ENCODE results near the gene NUP210.

Gene NUP210

DNA sequence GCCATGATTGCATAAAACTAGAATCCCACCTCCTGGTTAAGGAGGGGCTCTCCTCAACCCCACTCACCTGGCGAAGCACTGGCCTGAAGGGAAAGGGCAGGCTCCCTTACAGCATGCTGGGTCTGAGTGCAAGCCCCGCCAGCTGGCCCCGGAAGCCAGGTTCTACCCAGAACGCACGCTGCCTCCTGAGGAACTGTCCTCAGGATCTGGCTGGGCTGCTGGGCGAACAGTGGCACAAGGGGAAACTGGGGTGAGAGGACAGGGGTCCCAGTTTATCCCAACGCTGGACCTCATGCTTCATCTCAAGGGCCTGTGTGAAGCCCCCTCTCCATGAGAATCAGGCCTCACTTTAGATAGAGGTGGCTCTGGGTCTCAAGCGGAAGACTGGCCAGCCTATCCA is 47.5 kb downstream of the NUP210 start:
- no peak for DNase-seq

- no peak for DNase-seq
Observed at GRCh38 chr3:13372126-13372525, 48.0 kb downstream of the NUP210 start.

DNA sequence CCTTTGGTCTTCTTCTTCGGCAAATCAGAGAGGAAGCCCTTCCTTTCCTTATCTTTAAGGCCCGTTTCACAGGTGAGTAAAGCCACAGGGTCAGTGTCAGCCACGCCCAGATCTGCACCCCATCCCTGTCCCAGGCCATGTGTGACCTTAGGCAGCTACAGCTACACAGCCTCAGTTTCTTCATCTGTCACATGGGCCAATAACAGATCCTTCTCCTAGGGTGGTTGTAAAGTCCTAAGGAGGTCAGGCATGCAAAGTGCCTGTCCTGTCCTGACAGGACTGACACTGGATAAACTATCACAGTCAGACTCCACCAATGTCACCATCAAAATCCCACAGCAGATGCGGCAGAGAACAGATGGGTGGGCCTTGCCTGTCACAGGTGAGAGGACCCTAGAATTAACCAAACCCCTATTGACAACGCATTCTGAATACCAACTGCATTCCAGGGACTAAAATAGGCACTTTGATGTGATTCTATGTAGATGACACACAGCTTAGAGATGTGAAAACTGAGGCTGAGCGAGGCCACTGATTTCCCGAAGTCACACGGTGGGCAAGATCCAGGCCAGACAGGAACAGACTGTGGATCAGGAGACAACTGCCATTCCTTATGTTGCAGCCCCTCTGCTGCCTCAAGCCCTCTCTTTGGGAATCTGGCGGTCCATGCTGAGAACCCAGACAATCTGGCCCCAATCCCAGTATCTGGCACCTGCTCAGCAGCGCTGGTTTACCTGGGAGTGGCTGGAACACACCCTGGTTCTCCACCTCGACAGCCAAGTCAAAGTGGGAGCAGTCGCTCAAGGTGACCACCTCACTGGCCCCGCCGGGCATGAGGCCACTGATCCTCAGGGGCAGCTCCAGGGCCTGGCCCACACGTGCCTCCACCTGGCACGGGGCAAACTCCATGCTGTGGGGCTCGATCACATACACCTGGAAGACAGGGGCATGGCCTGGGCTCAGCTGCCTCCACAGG is 48.7 kb downstream of the NUP210 start:
- no peak for DNase-seq

DNA sequence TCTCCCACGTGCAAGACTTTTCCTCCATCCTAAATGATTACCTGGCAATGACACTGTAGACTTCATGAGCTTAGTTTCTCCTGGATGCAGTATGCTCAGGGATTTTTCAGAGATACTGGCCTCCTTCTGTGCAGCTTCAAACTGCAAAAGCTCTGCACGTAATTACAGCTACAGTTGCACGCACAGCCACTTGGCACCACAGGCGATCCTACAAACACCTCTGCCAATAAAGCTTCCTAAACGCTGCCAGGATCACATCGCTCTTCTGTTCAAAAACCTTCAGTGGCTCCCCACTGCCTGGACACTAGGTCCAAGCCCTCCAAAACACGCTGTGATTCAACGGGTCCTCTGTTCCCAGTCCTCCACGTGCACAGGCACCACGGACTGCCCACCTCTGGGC is 49.5 kb downstream of the NUP210 start:
- no peak for DNase-seq

DNA sequence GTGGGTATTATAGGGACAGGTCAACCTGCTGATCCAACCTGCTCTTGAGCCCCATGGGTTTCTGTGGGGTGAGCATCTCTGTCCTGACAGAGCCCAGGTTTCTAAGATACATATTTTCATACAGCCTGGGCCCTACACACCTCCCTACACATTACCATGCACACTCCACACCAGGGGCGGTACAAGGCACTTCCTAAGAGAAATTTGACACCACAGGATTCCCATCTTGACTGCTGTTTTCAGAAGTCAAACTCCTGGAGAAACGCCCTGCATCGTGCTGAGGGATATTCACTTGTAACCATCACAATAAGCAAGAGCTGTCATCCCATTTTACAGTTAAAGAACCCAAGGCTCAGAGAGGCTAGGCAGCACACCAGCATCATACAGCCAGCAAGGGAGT is 50.1 kb downstream of the NUP210 start:
- DNase-seq = no peak

DNA sequence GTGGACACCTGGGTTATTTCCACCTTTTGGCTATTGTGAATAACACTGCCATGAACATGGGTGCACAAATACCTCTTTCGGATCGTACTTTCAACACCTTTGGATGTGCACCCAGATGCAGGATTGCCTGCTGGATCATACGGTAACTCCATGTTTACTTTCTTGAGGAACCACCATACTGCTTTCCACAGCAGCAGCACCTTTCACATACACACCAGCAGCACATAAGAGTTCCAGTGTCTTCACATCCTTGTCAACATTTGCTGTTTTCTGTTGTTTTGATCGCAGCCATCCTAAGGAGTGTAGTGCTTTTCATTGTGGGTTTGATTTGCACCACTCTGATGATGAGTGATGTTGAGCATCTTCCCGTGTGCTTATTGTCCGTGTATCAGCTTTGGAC is 51.3 kb downstream of the NUP210 start:
- DNase-seq = no peak

- DNase-seq = no peak
Observed at GRCh38 chr3:13367728-13368127, 52.4 kb downstream of the NUP210 start.

GRCh38 chr3:13365390-13366379 is 54.4 kb downstream of the NUP210 start:
- no peak for DNase-seq

- no peak for DNase-seq
Observed at GRCh38 chr3:13364602-13365271, 55.4 kb downstream of the NUP210 start.

GRCh38 chr3:13362551-13362950 is 57.6 kb downstream of the NUP210 start:
- DNase-seq = no peak

- DNase-seq = no peak
Observed at GRCh38 chr3:13359916-13360315, 60.2 kb downstream of the NUP210 start.

DNA sequence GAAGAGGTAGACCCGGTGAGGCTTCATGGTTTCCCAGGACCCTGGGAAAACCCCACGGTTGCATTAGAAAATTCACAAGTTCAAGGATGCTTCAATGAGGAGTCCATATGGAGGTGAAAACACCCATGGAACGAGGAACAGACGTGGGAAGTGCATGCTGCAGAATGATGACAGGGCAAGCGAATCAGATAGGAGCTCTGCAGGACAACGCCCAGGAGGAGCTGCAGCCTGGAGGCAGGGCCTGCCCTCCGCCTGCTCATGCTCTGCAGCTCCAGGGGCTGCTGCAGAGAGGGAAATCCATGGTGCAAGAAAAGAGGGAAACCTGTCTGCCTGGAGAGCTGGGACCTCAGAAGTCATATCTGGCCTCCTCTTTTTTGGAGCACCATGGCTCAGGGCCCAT is 61.5 kb downstream of the NUP210 start:
- DNase-seq = no peak

- no peak for DNase-seq
Observed at GRCh38 chr3:13358051-13358450, 62.1 kb downstream of the NUP210 start.

DNA sequence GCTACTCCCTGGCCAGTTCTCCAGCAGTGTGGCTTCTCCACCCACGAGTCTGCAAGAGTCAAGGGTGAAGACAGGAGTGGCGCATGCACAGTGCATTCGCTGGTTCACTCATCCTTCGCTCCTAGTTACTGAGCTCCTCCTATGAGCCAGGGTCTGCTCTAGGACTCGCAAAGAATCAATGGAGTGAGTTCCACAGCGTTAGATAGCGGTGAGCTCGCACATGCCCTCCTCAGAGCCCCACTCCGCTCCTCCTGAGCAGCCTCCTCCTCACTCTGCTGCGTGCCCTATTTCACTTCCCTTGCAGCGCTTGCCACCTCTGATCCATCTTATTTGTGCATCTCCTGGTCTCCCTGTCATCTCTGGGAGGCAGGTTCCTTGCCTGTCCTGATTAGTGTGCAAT is 63.0 kb downstream of the NUP210 start:
- DNase-seq = no peak

- DNase-seq = no peak
Observed at GRCh38 chr3:13353936-13354542, 66.1 kb downstream of the NUP210 start.

DNA sequence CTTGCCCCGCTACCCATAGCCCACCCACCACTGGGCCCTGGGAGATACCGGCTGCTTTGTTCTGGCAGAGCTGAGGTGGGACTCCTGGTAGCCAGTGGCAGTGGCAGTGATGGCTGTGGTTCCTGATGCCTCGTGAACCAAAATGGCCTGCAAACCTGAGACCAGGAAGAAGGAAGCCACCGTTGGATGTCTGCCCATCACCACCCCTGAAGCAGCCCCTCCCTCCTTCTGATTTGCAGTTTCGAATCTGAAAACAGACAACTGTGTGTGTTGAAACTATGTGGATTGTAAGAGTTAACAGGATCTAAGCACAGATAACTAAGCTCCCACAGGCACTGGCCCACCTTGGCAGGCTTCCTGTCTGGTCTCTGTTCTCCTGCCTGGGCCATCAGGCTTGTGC is 66.6 kb downstream of the NUP210 start:
- no peak for DNase-seq

DNA sequence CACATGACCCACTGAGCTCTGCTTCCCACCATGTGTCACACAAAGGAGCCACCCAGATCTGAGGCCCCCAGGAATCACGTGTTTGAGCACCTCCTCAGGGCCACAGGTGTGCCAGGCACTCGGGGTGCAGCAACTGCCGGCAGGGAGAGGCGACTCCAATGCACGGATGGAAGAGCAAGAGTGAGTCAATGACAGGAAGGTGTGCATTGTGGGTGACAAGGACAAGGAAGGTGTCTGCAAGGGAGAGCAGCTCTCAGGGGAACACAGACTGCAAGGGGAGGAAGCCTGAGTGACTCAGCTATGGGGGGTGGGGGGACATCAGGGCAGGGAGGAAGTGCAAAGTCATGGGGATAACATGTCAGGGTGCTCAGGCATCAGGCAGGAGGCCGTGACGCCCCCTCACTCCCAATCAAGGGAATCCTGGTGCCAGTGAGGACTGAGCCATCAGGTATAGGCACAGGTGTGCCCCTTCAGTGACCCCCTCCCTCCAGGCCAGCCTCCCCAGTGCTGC is 67.4 kb downstream of the NUP210 start:
- no peak for DNase-seq

GRCh38 chr3:13349823-13350222 is 70.3 kb downstream of the NUP210 start:
- no peak for DNase-seq

GRCh38 chr3:13348661-13349396 is 71.3 kb downstream of the NUP210 start:
- DNase-seq = no peak

- no peak for DNase-seq
Observed at GRCh38 chr3:13348100-13348499, 72.0 kb downstream of the NUP210 start.

DNA sequence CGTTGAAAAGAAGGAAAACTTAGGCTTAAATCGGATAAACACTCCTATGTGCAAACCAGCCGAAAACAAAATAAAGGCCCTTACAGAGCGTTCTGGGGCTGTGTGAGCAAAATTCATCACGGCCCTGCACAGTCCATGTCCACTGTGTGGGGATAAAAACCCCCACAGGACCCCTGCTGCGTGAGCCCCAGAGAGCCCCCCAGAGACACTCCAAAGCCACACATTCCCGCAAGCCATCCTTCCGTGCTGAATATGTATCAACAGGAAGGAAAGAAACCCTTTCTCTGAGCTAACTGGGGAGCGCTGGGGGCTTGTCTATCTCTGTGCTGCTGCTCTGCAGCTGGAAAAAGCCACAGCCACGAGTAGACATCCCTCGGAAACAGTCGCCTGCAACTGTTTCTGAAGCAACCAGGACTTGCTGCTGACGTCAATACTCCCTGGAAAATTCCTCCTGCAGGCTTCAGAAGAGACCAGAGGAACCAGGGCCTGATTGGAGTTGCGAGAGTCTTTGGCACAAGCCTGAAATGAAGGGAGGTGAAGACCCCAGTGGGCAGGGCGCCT is 72.7 kb downstream of the NUP210 start:
- DNase-seq = no peak

All from NCI-H1092 treated with DMSO at 0.1 percent for 48 hours (cell line).